H1 (cell line): Measurements from ENCODE around the gene PIGM. TPM values are rescaled to one million over a fixed set of nuclear protein-coding genes. Genes with fewer than 3 reads are reported as not detected.

ENCODE experiments used
- RBBP5 ChIP-seq: IDR thresholded peaks from 2 replicates; pipeline ENCODE4 v1.7.1; 2012; ENCODE audit warnings: low read depth, mild to moderate bottlenecking, inconsistent platforms, low read length, moderate library complexity, borderline replicate concordance
- RFX5 ChIP-seq: IDR thresholded peaks from 2 replicates; pipeline ENCODE4 v1.6.1; 2011; ENCODE audit warnings: low read depth, low read length, improper control_type of control experiment, borderline replicate concordance
- SIX5 ChIP-seq: IDR thresholded peaks from 2 replicates; pipeline ENCODE4 v1.6.1; 2011; ENCODE audit warnings: mild to moderate bottlenecking, low read depth, low read length
- TCF12 ChIP-seq: IDR thresholded peaks from 2 replicates; pipeline ENCODE4 v1.6.1; 2011; ENCODE audit warnings: low read depth, mild to moderate bottlenecking, low read length
- polyA plus RNA-seq, 7 experiments: library from polyadenylated mRNA; depleted of rRNA in 3 of 7; stranded (reverse) in 5 of 7; unstranded in 2 of 7; fragments of >200 nt in 5 of 7; fragments of 200-250 nt in 2 of 7; gene quantifications; 1 replicate in 5 of 7; 2 replicates in 1 of 7; 4 replicates in 1 of 7; pipeline versions ENCODE4 v1.2.1 to v1.2.3, GENCODE V29; 2011 to 2013; ENCODE audit warnings: missing spikeins in 2 of 7, mixed read lengths in 2 of 7
- total RNA-seq: library from RNA; stranded (reverse); fragmentation: NEBNext Ultra II Directional; extraction: Animal tissue kit (Norgen Biotek cat#: 25700); gene quantifications from 2 replicates; pipeline ENCODE4 v1.2.1, GENCODE V29; 2021
- TF ChIP-seq, protein P1 (sequence below): fragments of 300-600 bp; sonication (generic); IDR thresholded peaks from 2 replicates; pipeline ENCODE4 v1.7.1; 2012; ENCODE audit warnings: low read length, moderate library complexity, mild to moderate bottlenecking, inconsistent platforms; ENCODE audit not compliant: insufficient replicate concordance
- TF ChIP-seq, protein P2 (sequence below): IDR thresholded peaks from 2 replicates; pipeline ENCODE4 v1.6.1; 2012; ENCODE audit warnings: inconsistent platforms

PIGM gene
- total and polyA plus RNA-seq, 2 of the 8 experiments (the other 6 are each of a cell fraction or from before 2014, with no cell fraction given): 5.4 to 6.0 TPM

DNA sequence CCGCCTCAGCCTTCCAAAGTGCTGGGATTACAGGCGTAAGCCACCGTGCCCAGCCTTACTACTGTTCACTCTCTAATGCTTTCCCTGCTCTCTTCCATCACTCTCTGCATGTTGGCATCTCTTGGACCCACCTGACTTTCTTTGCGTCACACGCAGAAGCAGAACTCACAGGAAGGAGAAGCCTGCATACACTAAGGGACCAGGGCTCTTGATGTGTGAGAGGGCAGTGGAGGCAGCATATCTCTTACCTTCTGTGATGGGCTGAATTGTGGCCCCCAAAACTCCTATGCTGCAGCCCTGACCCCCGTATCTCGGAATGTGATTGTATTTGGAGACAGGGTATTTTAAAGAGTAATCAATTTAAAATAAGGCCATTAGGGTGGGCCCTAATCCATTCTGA lies 51.0 kb downstream of the PIGM start (continued):
- TF ChIP-seq, protein P1, sequence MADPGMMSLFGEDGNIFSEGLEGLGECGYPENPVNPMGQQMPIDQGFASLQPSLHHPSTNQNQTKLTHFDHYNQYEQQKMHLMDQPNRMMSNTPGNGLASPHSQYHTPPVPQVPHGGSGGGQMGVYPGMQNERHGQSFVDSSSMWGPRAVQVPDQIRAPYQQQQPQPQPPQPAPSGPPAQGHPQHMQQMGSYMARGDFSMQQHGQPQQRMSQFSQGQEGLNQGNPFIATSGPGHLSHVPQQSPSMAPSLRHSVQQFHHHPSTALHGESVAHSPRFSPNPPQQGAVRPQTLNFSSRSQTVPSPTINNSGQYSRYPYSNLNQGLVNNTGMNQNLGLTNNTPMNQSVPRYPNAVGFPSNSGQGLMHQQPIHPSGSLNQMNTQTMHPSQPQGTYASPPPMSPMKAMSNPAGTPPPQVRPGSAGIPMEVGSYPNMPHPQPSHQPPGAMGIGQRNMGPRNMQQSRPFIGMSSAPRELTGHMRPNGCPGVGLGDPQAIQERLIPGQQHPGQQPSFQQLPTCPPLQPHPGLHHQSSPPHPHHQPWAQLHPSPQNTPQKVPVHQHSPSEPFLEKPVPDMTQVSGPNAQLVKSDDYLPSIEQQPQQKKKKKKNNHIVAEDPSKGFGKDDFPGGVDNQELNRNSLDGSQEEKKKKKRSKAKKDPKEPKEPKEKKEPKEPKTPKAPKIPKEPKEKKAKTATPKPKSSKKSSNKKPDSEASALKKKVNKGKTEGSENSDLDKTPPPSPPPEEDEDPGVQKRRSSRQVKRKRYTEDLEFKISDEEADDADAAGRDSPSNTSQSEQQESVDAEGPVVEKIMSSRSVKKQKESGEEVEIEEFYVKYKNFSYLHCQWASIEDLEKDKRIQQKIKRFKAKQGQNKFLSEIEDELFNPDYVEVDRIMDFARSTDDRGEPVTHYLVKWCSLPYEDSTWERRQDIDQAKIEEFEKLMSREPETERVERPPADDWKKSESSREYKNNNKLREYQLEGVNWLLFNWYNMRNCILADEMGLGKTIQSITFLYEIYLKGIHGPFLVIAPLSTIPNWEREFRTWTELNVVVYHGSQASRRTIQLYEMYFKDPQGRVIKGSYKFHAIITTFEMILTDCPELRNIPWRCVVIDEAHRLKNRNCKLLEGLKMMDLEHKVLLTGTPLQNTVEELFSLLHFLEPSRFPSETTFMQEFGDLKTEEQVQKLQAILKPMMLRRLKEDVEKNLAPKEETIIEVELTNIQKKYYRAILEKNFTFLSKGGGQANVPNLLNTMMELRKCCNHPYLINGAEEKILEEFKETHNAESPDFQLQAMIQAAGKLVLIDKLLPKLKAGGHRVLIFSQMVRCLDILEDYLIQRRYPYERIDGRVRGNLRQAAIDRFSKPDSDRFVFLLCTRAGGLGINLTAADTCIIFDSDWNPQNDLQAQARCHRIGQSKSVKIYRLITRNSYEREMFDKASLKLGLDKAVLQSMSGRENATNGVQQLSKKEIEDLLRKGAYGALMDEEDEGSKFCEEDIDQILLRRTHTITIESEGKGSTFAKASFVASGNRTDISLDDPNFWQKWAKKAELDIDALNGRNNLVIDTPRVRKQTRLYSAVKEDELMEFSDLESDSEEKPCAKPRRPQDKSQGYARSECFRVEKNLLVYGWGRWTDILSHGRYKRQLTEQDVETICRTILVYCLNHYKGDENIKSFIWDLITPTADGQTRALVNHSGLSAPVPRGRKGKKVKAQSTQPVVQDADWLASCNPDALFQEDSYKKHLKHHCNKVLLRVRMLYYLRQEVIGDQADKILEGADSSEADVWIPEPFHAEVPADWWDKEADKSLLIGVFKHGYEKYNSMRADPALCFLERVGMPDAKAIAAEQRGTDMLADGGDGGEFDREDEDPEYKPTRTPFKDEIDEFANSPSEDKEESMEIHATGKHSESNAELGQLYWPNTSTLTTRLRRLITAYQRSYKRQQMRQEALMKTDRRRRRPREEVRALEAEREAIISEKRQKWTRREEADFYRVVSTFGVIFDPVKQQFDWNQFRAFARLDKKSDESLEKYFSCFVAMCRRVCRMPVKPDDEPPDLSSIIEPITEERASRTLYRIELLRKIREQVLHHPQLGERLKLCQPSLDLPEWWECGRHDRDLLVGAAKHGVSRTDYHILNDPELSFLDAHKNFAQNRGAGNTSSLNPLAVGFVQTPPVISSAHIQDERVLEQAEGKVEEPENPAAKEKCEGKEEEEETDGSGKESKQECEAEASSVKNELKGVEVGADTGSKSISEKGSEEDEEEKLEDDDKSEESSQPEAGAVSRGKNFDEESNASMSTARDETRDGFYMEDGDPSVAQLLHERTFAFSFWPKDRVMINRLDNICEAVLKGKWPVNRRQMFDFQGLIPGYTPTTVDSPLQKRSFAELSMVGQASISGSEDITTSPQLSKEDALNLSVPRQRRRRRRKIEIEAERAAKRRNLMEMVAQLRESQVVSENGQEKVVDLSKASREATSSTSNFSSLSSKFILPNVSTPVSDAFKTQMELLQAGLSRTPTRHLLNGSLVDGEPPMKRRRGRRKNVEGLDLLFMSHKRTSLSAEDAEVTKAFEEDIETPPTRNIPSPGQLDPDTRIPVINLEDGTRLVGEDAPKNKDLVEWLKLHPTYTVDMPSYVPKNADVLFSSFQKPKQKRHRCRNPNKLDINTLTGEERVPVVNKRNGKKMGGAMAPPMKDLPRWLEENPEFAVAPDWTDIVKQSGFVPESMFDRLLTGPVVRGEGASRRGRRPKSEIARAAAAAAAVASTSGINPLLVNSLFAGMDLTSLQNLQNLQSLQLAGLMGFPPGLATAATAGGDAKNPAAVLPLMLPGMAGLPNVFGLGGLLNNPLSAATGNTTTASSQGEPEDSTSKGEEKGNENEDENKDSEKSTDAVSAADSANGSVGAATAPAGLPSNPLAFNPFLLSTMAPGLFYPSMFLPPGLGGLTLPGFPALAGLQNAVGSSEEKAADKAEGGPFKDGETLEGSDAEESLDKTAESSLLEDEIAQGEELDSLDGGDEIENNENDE: no peak
- no peak for TF ChIP-seq SIX5
- no peak for TF ChIP-seq RFX5
- TF ChIP-seq RBBP5: no peak
- TF ChIP-seq TCF12: no peak
- TF ChIP-seq, protein P2, sequence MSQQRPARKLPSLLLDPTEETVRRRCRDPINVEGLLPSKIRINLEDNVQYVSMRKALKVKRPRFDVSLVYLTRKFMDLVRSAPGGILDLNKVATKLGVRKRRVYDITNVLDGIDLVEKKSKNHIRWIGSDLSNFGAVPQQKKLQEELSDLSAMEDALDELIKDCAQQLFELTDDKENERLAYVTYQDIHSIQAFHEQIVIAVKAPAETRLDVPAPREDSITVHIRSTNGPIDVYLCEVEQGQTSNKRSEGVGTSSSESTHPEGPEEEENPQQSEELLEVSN: no peak
